ENCODE data around the gene MYO18B.

Gene MYO18B

GRCh38 chr22:25696763-25697162 lies 45.2 kb upstream of the MYO18B start:
- TF ChIP-seq CTCF (IDR thresholded peaks at IDR 0.05; ENCODE audit: borderline replicate concordance, control extremely low read depth, extremely low read depth, insufficient read depth, missing control alignments): no peak
- DNase-seq (ENCODE audit: low spot score): no peak
- in situ Hi-C loops (cut with MboI; ENCODE audit: low sequenced_read_pairs, unreplicated experiment): no loop called here

GRCh38 chr22:25697181-25697664 lies 44.8 kb upstream of the MYO18B start:
- in situ Hi-C loops (cut with MboI; ENCODE audit: low sequenced_read_pairs, unreplicated experiment): no loop called here

GRCh38 chr22:25697978-25698377 lies 44.0 kb upstream of the MYO18B start:
- in situ Hi-C loops (cut with MboI; ENCODE audit: low sequenced_read_pairs, unreplicated experiment): no loop called here
- no peak for TF ChIP-seq CTCF (IDR thresholded peaks at IDR 0.05; ENCODE audit: borderline replicate concordance, control extremely low read depth, extremely low read depth, insufficient read depth, missing control alignments)
- no peak for DNase-seq (ENCODE audit: low spot score)

More at GRCh38 chr22:25697181-25697664, 44.8 kb upstream of the MYO18B start:
- no peak for DNase-seq (ENCODE audit: low spot score)
- no peak for TF ChIP-seq CTCF (IDR thresholded peaks at IDR 0.05; ENCODE audit: borderline replicate concordance, control extremely low read depth, extremely low read depth, insufficient read depth, missing control alignments)

GRCh38 chr22:25698461-25698860 lies 43.5 kb upstream of the MYO18B start:
- in situ Hi-C loops (cut with MboI; ENCODE audit: low sequenced_read_pairs, unreplicated experiment): no loop called here
- no peak for TF ChIP-seq CTCF (IDR thresholded peaks at IDR 0.05; ENCODE audit: borderline replicate concordance, control extremely low read depth, extremely low read depth, insufficient read depth, missing control alignments)
- no peak for DNase-seq (ENCODE audit: low spot score)

GRCh38 chr22:25698978-25699377 lies 43.0 kb upstream of the MYO18B start:
- no peak for DNase-seq (ENCODE audit: low spot score)
- in situ Hi-C loops (cut with MboI; ENCODE audit: low sequenced_read_pairs, unreplicated experiment): no loop called here
- no peak for TF ChIP-seq CTCF (IDR thresholded peaks at IDR 0.05; ENCODE audit: borderline replicate concordance, control extremely low read depth, extremely low read depth, insufficient read depth, missing control alignments)

GRCh38 chr22:25701056-25701780 lies 40.8 kb upstream of the MYO18B start:
- TF ChIP-seq CTCF (IDR thresholded peaks at IDR 0.05; ENCODE audit: borderline replicate concordance, control extremely low read depth, extremely low read depth, insufficient read depth, missing control alignments): no peak
- in situ Hi-C loops (cut with MboI; ENCODE audit: low sequenced_read_pairs, unreplicated experiment): loop anchor here (10.0 kb wide), 1 partner anchor 216 kb away; no protein-coding TSS in a partner anchor
- no peak for DNase-seq (ENCODE audit: low spot score)

All from GM13976 (cell line).